Measurements from ENCODE around the gene CAMSAP2.

Gene CAMSAP2

GRCh38 chr1:200818248-200818647, 79.6 kb downstream of the CAMSAP2 start:
- TF ChIP-seq CTCF (IDR thresholded peaks at IDR 0.05; ENCODE audit: insufficient read depth, low read length, missing control alignments), result no peak
- ChIA-PET CTCF (interaction anchor here (1.1 to 1.3 kb wide), 3 partner anchors 15 to 20 kb away, joined by 3 to 4 read pairs (median 4); no protein-coding TSS in a partner anchor), POLR2A (no interaction called here)
- no peak overlapping the region for H3K4me3 ChIP-seq (ENCODE audit: low read depth, low read length)
- DNase-seq (ENCODE audit: low read depth, low spot score), result no peak

GRCh38 chr1:200819726-200820125, 81.0 kb downstream of the CAMSAP2 start:
- TF ChIP-seq CTCF (IDR thresholded peaks at IDR 0.05; ENCODE audit: insufficient read depth, low read length, missing control alignments), result no peak
- ChIA-PET CTCF (interaction anchor here (1.0 to 1.7 kb wide), 5 partner anchors 9 to 198 kb away, joined by 3 to 8 read pairs (median 4); no protein-coding TSS in a partner anchor), POLR2A (no interaction called here)
- H3K4me3 ChIP-seq (ENCODE audit: low read depth, low read length), result no peak overlapping the region
- no peak for DNase-seq (ENCODE audit: low read depth, low spot score)

DNA sequence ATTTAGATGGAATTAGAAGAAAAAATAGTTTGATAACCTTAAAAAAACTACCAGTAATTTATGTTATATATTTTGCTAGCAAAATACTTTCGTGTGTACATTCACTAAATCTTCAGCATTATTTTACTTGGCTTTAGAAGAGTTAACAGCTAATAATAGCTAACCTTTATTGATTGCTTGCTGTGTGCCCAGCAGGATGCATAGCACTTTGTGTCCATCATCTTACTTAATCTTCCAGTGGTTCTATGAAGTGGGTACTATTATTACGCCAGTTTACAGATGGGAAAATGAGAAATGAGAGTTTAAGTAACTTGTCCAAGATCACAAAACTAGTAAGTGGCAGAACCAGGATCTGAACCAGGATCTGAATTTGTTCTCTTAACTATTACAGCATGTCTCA, 92.4 kb downstream of the CAMSAP2 start:
- no peak for TF ChIP-seq CTCF (IDR thresholded peaks at IDR 0.05; ENCODE audit: insufficient read depth, low read length, missing control alignments)
- POLR2A ChIA-PET, result interaction anchor here (0.7 kb wide), 1 partner anchor 113 kb away, joined by 5 read pairs; no protein-coding TSS in a partner anchor
- CTCF ChIA-PET, result no interaction called here
- H3K4me3 ChIP-seq (ENCODE audit: low read depth, low read length), result no peak overlapping the region
- no peak for DNase-seq (ENCODE audit: low read depth, low spot score)

DNA sequence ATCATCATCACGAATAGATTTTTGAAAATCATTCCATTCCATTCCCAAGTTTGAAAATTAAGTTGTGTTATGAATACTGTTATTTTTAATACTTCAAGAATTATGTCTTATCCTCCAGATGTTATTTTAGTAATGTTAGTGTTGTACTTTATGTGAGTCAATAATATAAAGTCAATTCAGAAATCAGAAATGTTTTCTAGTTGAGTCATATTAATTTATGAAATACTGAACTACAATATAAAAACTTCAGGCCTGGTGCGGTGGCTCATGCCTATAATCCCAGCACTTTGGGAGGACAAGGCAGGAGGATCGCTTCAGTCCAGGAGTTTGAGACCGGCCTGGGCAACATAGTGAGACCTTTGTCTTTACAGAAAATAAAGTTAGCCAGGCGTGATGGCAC, 95.7 kb downstream of the CAMSAP2 start:
- POLR2A ChIA-PET, result no interaction called here
- CTCF ChIA-PET, result interaction anchor here (5.1 kb wide), 1 partner anchor 212 kb away, joined by 29 read pairs; no protein-coding TSS in a partner anchor
- no peak for TF ChIP-seq CTCF (IDR thresholded peaks at IDR 0.05; ENCODE audit: insufficient read depth, low read length, missing control alignments)
- DNase-seq (ENCODE audit: low read depth, low spot score), result no peak
- no peak overlapping the region for H3K4me3 ChIP-seq (ENCODE audit: low read depth, low read length)

- no peak overlapping the region for H3K4me3 ChIP-seq (ENCODE audit: low read depth, low read length)
- DNase-seq (ENCODE audit: low read depth, low spot score), result no peak
- TF ChIP-seq CTCF (IDR thresholded peaks at IDR 0.05; ENCODE audit: insufficient read depth, low read length, missing control alignments), result no peak
- ChIA-PET CTCF (interaction anchor here (1.4 to 5.1 kb wide), 3 partner anchors 33 to 214 kb away, joined by 3 to 29 read pairs (median 5); no protein-coding TSS in a partner anchor), POLR2A (no interaction called here)
Observed at GRCh38 chr1:200836213-200836612, 97.5 kb downstream of the CAMSAP2 start.

- ChIA-PET POLR2A (no interaction called here), CTCF (interaction anchor here (0.8 to 3.5 kb wide), 19 partner anchors 9 to 282 kb away, joined by 3 to 66 read pairs (median 5); partner anchors contain the start of gene KIF14)
- no peak for TF ChIP-seq CTCF (IDR thresholded peaks at IDR 0.05; ENCODE audit: insufficient read depth, low read length, missing control alignments)
- no peak overlapping the region for H3K4me3 ChIP-seq (ENCODE audit: low read depth, low read length)
- DNase-seq (ENCODE audit: low read depth, low spot score), result no peak
Observed at GRCh38 chr1:200837931-200838571, 99.4 kb downstream of the CAMSAP2 start.

All from AG04449 (cell line).